Measurements from ENCODE around the gene DDX42. TPM values are rescaled to one million over a fixed set of nuclear protein-coding genes. Genes with fewer than 3 reads are reported as not detected.

The DDX42 gene
- total RNA-seq, 1 experiment from 2014 or later, result 174 TPM

- no peak for TF ChIP-seq EZH2 (IDR thresholded peaks at IDR 0.05)
- no peak for TF ChIP-seq ELF1 (IDR thresholded peaks at IDR 0.05; ENCODE audit: borderline replicate concordance, low read depth)
- TF ChIP-seq ZFX (IDR thresholded peaks at IDR 0.05), result no peak
These were observed 58.0 kb downstream of the DDX42 start (continued) for GRCh38 chr17:63832014-63832413.

- Histone ChIP-seq H3K4me1 (ENCODE audit: control insufficient read depth in 1 of 2, insufficient read depth in 2 of 2, low read length in 2 of 2) (peaks cover 6 to 19% of the 10 kb centered on the region in 2 experiments), H3K4me2 (ENCODE audit: low read length) (no peak overlapping the region), H3K36me3 (ENCODE audit: control insufficient read depth in 1 of 2, insufficient read depth in 2 of 2, low read length in 2 of 2) (peaks cover 61 to 89% of the 10 kb centered on the region in 2 experiments), H3K9ac (ENCODE audit: low read length) (no peak overlapping the region), H3K9me3 (ENCODE audit: control insufficient read depth in 1 of 2, insufficient read depth in 1 of 2, low read depth in 1 of 2, low read length in 2 of 2) (no peaks in the 10 kb centered on the region), H3K4me3 (replicated peaks in 1 of 2; ENCODE audit: low read depth in 1 of 2, low read length in 2 of 2) (no peak overlapping the region), H3K79me2 (ENCODE audit: insufficient read depth, low read length) (peaks cover 66% of the 10 kb centered on the region), H2AFZ (ENCODE audit: low read depth, low read length, poor library complexity, severe bottlenecking) (no peak overlapping the region), H3K9me2 (ENCODE audit: insufficient read depth) (no peaks in the 10 kb centered on the region), H4K20me1 (ENCODE audit: insufficient read depth) (no peaks in the 10 kb centered on the region), H3K27me3 (ENCODE audit: insufficient read depth, low read length) (no peaks in the 10 kb centered on the region), H3K27ac (ENCODE audit: low read depth, low read length) (peak overlapping the region; percentile 15)
- ChIA-PET POLR2A (no interaction called here), RAD21 (ENCODE audit: low non-redundant PET in 1 of 2, low total read pairs in 2 of 2, uncharacterized antibody in 2 of 2, unreplicated experiment in 2 of 2) (no interaction called here), CTCF (interaction anchor here (1.3 kb wide), 1 partner anchor 11 kb away, joined by 3 read pairs; no protein-coding TSS in a partner anchor)
- intact Hi-C loops (cut with micrococcal nuclease), result no loop called here
- DNase-seq (ENCODE audit: low read depth, low spot score), result no peak
- no TSS peak for BruUV-seq (replicated peaks)
- TF ChIP-seq SRF (IDR thresholded peaks at IDR 0.05; ENCODE audit: low read depth), result no peak
- no peak for TF ChIP-seq SIN3A (IDR thresholded peaks at IDR 0.05; ENCODE audit: low read depth)
- no peak for TF ChIP-seq ZBTB33 (IDR thresholded peaks at IDR 0.05; ENCODE audit: extremely low read depth, insufficient replicate concordance, low read length)
- no peak for TF ChIP-seq EGR1 (IDR thresholded peaks at IDR 0.05; ENCODE audit: low read depth)
- no peak for TF ChIP-seq CBX3 (IDR thresholded peaks at IDR 0.05; ENCODE audit: low read depth)
- peak in 1 of 3 experiments; percentile 22; a peak in 1 of 6 replicates for TF ChIP-seq CTCF (IDR thresholded peaks at IDR 0.05 in 2 of 3, conservative IDR thresholded peaks at IDR 0.05 in 1 of 3; ENCODE audit: borderline replicate concordance in 1 of 3, insufficient read depth in 1 of 3, low read depth in 2 of 3, low read length in 2 of 3)
- TF ChIP-seq YY1 (IDR thresholded peaks at IDR 0.05; ENCODE audit: extremely low read depth, insufficient replicate concordance, low read depth, low read length), result no peak
- TF ChIP-seq FOSL1 (IDR thresholded peaks at IDR 0.05; ENCODE audit: low read depth), result no peak
- ATAC-seq, result peak; percentile 16; the same call in 1 of the 2 replicates
These were observed 58.5 kb downstream of the DDX42 start for GRCh38 chr17:63832455-63832854.
